GM19099 (cell line): ENCODE measurements around the gene TLE5.

Experiments
- POLR2A ChIP-seq: IDR thresholded peaks from 3 replicates; pipeline ENCODE4 v1.6.1; 2011; ENCODE audit warnings: low read depth; ENCODE audit not compliant: insufficient read length; ENCODE audit errors: extremely low read depth

TLE5 gene

DNA sequence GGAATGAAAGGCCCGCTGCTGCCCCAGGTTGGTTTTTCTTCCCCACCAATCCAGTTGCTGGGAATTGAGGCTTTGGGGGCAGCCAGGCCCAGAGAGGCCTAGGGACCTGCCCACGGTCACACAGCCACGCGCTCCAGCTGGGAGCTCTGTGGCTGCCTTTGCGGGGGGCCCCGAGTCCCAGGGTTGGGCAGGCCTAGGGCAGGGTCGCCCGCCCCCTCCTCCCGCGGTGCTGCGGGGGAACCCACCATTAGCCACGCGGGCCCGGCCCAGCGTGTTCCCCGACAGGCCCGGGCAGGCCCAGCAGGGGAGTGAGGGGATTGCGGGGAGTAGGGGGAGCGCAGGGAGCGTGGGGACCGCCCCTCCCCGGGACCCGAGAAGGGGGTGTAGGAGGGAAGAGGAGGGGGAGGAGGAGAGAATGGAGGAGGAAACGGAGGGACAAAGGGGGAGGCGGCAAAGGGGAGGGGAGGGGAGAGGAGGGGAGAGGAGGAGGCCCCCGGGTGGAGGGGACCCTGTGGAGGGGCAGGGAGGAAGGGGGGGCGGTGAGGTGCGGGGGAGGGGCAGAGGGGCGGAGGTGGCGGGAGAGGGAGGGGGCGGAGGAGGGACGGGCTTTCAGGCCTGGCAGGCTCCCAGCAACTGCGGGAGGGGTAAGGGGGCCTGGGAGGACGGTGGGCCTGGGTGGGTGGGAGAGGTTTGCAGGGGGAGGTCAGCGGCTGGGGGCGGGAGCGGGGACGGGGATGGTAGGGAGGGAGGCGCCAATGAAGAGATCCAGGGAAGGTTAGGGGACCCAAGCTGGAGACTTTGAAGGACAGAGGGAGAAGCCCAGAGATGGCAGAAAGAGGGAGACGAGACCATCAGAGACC, 20.3 kb downstream of the TLE5 start:
- no peak for TF ChIP-seq POLR2A

DNA sequence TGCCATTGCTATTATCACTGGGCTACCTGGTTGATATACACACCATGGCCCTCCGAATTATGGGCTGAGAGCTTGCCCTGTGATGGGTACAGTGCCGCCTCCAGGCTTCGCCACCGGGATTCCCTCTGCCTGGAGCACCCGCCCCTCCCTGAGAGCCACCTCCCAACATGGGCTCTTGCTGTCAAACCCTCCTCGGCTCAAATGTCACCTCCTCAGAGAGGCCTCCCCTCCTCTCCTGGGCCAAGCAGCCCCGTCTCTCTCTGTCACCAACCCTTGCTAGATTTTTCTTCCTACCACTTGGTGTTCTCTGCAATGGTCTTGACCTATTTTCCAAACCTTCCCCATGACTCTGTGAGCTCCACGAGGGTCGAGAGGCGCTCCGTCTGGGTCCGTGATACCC, 21.0 kb downstream of the TLE5 start:
- no peak for TF ChIP-seq POLR2A

DNA sequence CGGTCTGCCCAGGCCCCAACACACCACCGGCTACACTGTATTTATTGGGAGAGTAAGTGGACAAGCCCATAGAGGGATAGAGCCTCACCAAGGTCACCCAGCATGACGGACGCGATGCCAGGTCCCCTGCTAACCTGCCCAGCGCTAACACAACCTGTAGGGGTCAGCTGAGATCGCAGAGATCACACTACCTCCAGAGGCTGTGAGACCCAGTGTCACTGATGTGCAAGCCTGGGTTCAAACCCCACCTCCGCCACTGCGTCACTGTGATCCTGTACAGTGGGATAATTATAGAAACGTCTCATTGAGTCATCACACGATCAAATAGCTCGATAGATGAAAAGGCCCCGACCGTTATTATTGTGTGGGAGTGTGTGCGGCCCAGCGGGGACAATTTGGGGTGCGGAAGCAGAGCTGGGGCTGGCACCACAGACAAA, 22.6 kb downstream of the TLE5 start:
- no peak for TF ChIP-seq POLR2A

DNA sequence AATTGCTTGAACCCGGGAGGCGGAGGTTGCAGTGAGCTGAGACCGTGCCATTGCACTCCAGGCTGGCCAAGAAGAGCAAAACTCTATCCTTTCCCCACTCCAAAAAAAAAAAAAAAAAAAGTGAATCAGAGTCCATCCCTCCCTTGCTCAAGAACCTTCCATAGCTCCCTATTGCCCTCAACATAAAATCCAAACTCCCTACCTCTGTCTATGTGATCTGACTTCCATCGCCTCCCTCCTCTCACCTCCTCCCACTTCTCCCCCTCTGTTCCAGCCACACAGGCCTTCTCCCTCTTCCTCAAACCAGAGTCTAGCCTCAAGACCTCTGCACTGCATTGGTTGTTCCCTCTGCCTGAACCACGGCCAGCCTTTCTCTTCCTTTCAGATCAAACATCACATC, 23.2 kb downstream of the TLE5 start:
- no peak for TF ChIP-seq POLR2A

DNA sequence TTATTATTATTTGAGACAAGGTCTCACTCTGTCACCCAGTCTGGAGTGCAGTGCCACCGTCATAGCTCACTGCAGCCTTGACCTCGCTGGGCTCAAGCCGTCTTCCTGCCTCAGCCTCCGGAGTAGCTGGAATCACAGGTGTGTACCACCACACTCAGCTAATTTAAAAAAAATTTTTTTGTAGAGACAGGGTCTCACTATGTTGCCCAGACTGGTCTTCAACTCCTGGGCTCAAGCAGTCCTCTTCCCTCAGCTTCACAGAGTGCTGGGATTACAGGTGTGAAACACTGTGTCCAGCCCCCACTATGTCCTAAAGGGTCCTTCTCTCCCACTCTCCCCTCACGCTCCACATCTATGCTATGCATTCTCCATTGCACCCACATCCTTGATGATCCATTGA, 24.1 kb downstream of the TLE5 start:
- TF ChIP-seq POLR2A, result no peak

DNA sequence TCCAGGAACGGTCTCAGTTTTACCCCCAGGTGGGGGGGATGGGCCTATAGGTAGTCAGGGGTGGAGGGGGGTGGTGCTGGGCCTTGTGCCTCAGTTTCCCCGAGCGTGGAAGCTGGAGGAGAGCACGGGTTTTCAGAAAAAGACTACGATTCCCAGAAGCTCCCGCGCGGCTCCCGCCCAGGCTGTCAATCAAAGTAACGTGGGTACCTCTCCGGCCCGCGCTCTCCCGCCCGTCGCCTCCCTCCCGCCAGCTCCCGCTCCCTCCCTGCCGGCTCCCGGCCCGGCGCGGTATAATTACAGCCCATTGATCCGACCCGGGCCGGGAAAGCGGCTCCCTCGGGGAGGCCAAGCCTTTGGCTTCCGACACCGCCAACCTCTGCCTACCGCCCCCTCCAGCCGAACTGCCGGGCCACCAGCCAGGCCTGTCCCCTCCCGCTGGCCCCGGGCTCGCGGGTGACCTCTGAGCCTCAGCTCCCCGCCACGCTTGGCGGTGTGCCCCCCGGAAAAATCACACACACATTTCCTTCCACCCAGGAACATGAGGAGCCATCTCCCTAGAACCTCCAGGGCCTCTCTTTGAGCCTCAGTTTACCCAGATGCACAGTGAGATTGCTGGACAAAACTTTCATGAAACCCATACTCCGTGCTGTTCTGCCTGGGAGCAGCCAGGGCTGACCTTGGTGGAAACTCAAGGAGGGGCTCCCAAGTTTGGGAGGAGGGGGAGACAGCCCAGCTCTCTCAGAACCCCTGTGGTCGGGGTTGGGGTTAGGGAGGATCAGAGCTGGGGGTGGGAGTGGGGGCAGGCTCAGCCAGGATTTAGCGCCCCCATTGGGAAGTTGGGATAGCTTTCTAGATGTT, 25.9 kb downstream of the TLE5 start:
- peak; percentile 46 for TF ChIP-seq POLR2A

DNA sequence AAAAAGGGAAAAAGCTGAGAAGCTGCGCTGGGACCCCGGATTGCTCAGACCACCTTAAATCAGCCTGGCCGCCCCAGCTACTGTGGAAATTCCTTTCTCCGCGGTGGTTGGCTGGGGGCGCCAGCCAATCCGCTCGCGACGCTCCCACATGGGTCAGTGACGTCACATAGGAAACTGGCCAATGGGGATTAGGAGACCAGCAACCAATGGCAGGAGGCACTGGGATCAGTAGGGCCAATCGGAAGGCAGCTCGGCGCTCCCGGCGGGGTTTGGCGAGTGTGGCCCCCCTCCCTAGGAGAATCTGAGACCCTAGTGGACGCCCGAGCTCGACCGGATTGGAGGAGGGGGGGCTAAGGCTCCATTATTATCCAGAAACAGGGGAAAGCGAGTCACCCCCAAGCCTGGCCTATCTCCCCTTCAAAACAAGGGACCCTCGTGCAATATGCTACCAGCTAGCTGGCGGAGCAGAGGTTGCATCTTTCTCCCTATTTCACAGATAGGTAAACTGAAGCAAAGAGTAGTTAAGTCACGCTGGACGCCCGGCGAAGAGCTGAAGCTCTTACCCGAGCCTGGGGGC, 26.7 kb downstream of the TLE5 start:
- peak; percentile 60 for TF ChIP-seq POLR2A

DNA sequence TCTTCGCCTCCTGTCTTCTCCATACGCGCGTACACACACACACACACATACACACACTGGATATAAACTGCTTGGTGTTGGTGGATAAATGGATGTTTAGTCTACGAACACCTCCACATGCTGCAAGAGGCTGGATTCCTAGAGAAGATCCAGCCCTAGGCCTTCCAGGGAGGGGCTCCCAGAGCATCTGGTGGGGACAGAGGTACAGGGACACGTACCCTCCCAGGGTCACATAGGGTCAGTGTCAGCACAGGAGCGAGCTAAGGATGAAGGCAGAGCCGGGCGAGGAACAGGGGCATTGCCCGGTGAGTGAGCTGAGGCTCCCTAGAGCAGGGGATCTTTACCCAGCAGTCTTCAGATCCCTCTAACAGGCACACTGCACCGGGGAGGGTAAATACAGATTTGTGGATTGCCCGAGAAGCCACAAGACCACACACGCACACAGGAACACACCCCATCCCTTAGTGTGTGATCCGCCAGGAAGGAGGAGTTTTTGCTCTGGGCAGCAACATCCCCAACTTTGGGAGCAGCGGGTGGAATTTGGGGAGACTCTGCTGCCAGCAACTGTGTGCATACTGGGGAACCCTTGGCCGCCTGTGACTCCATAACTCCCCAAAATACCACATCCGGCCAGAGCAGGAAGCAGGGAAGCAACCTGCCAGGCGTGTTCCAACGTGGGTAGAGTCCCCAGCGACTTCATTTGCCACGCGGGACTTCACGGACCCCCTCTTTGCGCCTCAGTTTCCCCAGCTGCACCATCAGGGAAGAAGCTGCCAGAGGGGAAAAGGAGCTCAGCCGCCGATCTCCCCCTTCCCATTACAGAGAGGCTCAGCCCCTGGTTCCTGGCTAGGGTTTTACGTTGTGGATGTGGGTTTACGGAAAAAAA, 27.4 kb downstream of the TLE5 start:
- TF ChIP-seq POLR2A, result no peak

DNA sequence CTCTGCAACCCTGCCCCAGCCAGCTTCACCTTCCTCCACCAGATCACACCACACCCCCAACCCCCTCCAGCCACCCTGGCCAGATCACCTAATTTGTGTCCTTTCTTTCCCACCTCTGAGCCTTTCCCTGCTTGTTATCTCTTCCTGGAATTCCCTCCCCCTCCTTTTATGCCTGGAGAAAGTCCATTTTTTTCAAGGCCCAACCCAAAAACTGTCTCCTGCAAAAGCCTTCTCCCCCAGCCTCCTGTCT, 28.0 kb downstream of the TLE5 start:
- TF ChIP-seq POLR2A, result no peak

DNA sequence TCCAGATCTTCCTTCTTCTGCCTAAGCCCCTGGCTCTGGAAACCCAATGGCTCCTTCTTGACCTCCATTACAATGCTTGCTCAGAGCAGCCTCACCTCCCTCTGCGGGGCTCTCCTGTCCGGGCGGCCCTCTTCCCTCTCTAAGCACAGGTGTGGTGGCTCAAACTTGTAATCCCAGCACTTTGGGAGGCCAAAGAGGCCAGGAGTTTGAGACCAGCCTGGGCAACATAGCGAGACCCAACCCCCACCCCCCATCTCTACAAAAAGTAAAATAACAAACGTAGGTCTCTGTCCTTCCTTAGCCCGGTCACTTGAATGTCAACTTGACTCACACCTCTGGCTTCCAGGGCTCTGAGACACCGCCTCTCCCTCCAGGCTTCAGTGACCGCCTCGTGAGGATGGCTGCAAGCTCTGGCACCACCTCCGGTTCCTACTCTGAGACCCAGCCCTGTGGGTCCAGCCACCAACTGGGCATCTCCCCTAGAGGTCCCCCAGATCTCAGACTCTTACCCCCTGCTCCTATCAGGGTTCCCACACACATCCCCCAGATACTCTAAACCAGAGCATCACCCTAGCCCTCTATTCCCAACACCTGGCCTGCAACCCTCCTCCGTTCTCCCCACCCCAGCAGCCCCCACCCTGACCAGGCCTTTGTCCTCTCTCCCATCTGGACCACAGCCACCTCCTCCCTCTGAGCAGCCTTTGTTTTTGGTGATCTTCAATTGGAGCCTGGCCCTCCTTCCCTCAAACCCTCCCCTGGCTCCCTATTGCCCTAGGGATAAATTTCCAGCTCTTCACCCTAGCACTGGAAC, 28.5 kb downstream of the TLE5 start:
- no peak for TF ChIP-seq POLR2A

DNA sequence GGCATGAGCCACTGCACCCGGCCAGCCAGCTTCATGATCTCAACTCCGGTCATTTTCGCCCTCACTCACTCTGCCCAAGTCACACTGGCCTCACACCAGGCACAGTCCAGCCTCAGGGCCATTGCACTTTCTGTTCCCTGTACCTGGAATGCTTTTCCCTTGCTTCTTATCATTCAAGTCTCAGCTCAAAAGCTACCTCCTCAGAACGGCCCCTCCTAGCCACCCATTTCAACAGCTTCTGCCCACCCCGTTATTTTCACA, 30.8 kb downstream of the TLE5 start:
- no peak for TF ChIP-seq POLR2A

DNA sequence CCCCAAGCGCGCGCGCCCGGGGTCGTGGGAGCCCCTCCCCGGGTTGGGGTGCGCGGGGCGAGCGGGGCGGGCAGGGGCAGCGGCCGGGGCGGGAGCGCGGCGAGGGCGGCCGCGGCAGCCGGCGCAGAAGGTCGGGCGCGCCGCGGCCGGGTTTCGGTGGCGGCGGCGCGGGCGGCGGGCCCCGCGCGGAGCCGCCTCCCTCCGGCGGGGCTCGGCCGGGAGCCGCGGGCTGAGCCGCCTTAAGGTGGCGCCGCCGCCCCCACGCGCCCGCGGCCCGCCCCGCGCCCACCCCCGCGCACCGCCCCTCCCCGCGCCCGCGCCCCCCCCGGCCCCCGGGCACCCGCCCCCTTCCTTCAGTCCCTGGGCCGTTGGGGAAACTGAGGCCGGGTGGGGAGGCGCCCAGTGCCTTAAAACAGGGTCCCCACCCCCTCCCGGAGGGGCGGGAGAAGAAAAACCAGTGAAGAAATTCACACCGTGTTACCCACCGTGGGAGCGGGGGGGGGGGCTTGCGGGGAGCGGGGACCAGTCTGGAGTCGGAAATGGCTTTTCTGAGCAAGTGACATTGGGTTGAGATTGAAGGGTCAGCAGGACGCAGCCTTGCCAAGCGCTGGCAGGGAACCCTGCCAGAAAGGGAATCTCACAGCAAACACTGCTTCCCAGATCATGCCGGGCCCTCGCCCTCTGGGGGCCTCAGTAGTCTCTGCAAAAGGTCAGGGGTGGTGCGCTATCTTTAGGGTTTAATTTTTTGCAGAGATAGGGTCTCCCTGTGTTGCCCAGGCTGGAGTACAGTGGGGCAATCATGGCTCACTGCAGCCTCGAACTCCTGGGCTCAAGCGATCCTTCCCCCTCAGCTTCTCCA, 33.0 kb downstream of the TLE5 start, which contains the start of gene TLE2:
TLE2 (minus strand) TSS at position 216 of the 859 bp plus-strand sequence. CDS start 376 bp downstream, outside the sequence.
- TF ChIP-seq POLR2A, result no peak

DNA sequence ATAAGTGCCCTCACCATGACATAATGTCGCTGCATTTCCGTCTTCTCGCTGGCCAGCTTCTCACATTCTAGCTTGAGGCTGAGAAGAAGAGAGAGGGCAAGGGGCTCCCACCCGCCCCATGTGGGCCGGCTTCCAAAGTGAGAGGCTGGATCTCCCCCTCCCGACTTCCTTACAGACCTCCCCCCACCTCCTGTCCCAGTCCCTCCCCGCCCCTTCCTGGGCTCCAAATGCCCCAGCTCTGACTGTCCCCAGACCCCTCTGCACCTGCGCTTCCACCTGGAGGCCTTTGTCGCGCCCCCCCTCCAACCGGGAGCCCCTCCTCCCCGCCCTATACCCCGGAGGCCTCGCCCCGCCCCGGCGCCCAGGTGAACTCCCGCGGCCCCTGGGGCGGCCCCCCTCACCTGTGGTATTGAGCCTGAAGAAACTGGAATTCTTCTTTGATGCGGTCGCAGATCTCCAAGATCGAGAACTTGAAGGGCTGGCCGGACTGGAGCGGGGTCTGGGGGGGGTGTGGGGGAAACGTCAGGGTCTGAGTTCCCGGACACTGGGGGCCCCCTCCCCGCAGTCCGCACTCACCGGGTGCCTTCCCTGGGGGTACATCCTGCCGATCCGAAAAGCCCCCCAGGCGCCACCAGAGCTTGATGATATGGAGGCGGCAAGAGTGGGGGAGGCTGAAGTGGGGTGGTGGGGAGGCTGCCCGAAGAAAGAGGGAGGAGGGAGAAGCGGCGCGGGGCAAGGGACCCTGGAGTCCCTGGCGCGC, 33.8 kb downstream of the TLE5 start:
- TF ChIP-seq POLR2A, result no peak
